ENCODE measurements around the gene LTBP2.

- no peak for TF ChIP-seq CTCF (conservative IDR thresholded peaks at IDR 0.05; ENCODE audit: low read depth, low read length)
- TF ChIP-seq EZH2 (IDR thresholded peaks at IDR 0.05; ENCODE audit: low read length, unreplicated experiment), result no peak
Observed at GRCh38 chr14:74635847-74636246, 23.8 kb upstream of the LTBP2 start.
